Thyroid gland (tissue), 4 donors: ENCODE results near the gene EYS. TPM values are rescaled to one million over a fixed set of nuclear protein-coding genes. Genes with fewer than 3 reads are reported as not detected.
"Not testable (repeated sequence)": the region's sequence is repeated elsewhere in the genome, so short reads cannot be mapped to it uniquely, and the experiment has no call there.

Experiments used
- DNase-seq, 2 donors: peaks; one replicate each; pipeline ENCODE4 v3.0.0-alpha.2; 2019
- H3K27ac ChIP-seq, 3 donors: fragments of 200-600 bp; sonication (generic); 1 replicate in 2 of 3; 2 replicates in 1 of 3; pipeline ENCODE4 v1.5.1; 2016 to 2019; ENCODE audit warnings: mild to moderate bottlenecking in 1 of 3, moderate library complexity in 1 of 3
- H3K27me3 ChIP-seq: fragments of 200-600 bp; sonication (generic); one replicate; pipeline ENCODE4 v1.5.1; 2019
- H3K36me3 ChIP-seq, 2 donors: fragments of 200-600 bp; sonication (generic); one replicate each; pipeline ENCODE4 v1.5.1; 2016 to 2019
- H3K4me1 ChIP-seq, 2 donors: fragments of 200-600 bp; sonication (generic); one replicate each; pipeline ENCODE4 v1.5.1; 2017 to 2019
- H3K4me3 ChIP-seq, 3 donors: fragments of 200-600 bp; sonication (generic); replicated peaks in 1 of 3; 1 replicate in 2 of 3; 2 replicates in 1 of 3; pipeline ENCODE4 v1.5.1; 2016; ENCODE audit warnings: mild to moderate bottlenecking in 1 of 3
- H3K9me3 ChIP-seq: fragments of 200-600 bp; sonication (generic); one replicate; pipeline ENCODE4 v1.5.1; 2017
- CTCF ChIP-seq, 6 experiments: fragments of 200-600 bp in 3 of 6; fragments of 450-650 bp in 3 of 6; sonication (generic) in 3 of 6; IDR thresholded peaks; one replicate each; pipeline ENCODE4 v1.5.1; 2016 to 2019; ENCODE audit warnings: antibody characterized with exemption in 6 of 6, mild to moderate bottlenecking in 2 of 6, inconsistent platforms in 1 of 6, moderate library complexity in 1 of 6
- POLR2A ChIP-seq, 2 donors: fragments of 450-650 bp; IDR thresholded peaks; one replicate each; pipeline ENCODE4 v1.6.1; 2017; ENCODE audit warnings: antibody characterized with exemption in 2 of 2, mild to moderate bottlenecking in 2 of 2, moderate library complexity in 1 of 2
- WGBS, 2 donors: methylation state at CpG; one replicate each; pipeline ENCODE4 v1.1.5; 2017; 5-methylcytosine and 5-hydroxymethylcytosine counted together
- intact Hi-C: fragments of 100-400 bp; cut with DNase I; formaldehyde crosslinking; loops from one replicate; pipeline ENCODE4 v1.15.1; 2023
- total RNA-seq, 4 donors: library from RNA; depleted of rRNA; stranded (reverse); fragments of >200 nt; gene quantifications; one replicate each; pipeline ENCODE4 v1.2.3, GENCODE V29; 2016

EYS gene
- total RNA-seq, 4 donors from 2014 or later: not detected

GRCh38 chr6:64250126-64250525 lies 1456.9 kb downstream of the EYS start:
- 77 to 90% methylated on average over 3 of the region's 3 CpGs for WGBS, 2 donors

GRCh38 chr6:64249115-64249514 lies 1457.9 kb downstream of the EYS start:
- 89 to 90% methylated on average over 1 of the region's 1 CpG for WGBS, 2 donors
- H3K4me3 ChIP-seq: no peak overlapping the region
- no peaks in the 10 kb centered on the region for H3K4me1 ChIP-seq
- intact Hi-C loops: no loop called here
- no peak overlapping the region for H3K27ac ChIP-seq
- H3K27me3 ChIP-seq: no peaks in the 10 kb centered on the region
- H3K36me3 ChIP-seq: no peaks in the 10 kb centered on the region
- H3K9me3 ChIP-seq: no peaks in the 10 kb centered on the region
- no peak for DNase-seq
- TF ChIP-seq POLR2A (IDR thresholded peaks at IDR 0.05) (no peak), CTCF (IDR thresholded peaks at IDR 0.05) (no peak)

More at GRCh38 chr6:64250126-64250525, 1456.9 kb downstream of the EYS start:
- TF ChIP-seq CTCF (IDR thresholded peaks at IDR 0.05) (no peak), POLR2A (IDR thresholded peaks at IDR 0.05) (no peak)
- no peak overlapping the region for H3K27ac ChIP-seq
- no peaks in the 10 kb centered on the region for H3K36me3 ChIP-seq
- no peaks in the 10 kb centered on the region for H3K27me3 ChIP-seq
- DNase-seq: no peak
- H3K4me1 ChIP-seq: no peaks in the 10 kb centered on the region
- intact Hi-C loops: no loop called here
- H3K9me3 ChIP-seq: no peaks in the 10 kb centered on the region
- H3K4me3 ChIP-seq: no peak overlapping the region

- H3K9me3 ChIP-seq: no peaks in the 10 kb centered on the region
- no peak for TF ChIP-seq POLR2A (IDR thresholded peaks at IDR 0.05)
- no peak for TF ChIP-seq CTCF (IDR thresholded peaks at IDR 0.05)
Measured at GRCh38 chr6:64243618-64244017, 1463.4 kb downstream of the EYS start.

GRCh38 chr6:64238908-64239307 lies 1468.1 kb downstream of the EYS start:
- H3K27me3 ChIP-seq, H3K36me3 ChIP-seq, H3K27ac ChIP-seq, H3K4me3 ChIP-seq, DNase-seq, H3K4me1 ChIP-seq, intact Hi-C loops, H3K9me3 ChIP-seq: not testable (repeated sequence)
- WGBS, 2 donors: 92 to 95% methylated on average over 2 of the region's 2 CpGs

More at GRCh38 chr6:64243618-64244017, 1463.4 kb downstream of the EYS start:
- Histone ChIP-seq H3K4me3 (no peak overlapping the region), H3K27me3 (no peaks in the 10 kb centered on the region), H3K36me3 (no peaks in the 10 kb centered on the region), H3K27ac (no peak overlapping the region), H3K4me1 (no peaks in the 10 kb centered on the region)
- intact Hi-C loops: no loop called here
- DNase-seq: no peak

- Histone ChIP-seq H3K36me3 (no peaks in the 10 kb centered on the region), H3K4me3 (no peak overlapping the region), H3K4me1 (no peaks in the 10 kb centered on the region), H3K27me3 (no peaks in the 10 kb centered on the region), H3K9me3 (no peaks in the 10 kb centered on the region), H3K27ac (no peak overlapping the region)
- TF ChIP-seq POLR2A (IDR thresholded peaks at IDR 0.05) (no peak), CTCF (IDR thresholded peaks at IDR 0.05) (no peak)
- WGBS, 2 donors: 92 to 93% methylated on average over 3 of the region's 3 CpGs
- DNase-seq: no peak
- intact Hi-C loops: no loop called here
Measured at GRCh38 chr6:64238071-64238470, 1469.0 kb downstream of the EYS start.

GRCh38 chr6:64233746-64234145 lies 1473.3 kb downstream of the EYS start:
- Histone ChIP-seq H3K4me1 (no peaks in the 10 kb centered on the region), H3K27ac (no peak overlapping the region), H3K4me3 (no peak overlapping the region), H3K27me3 (no peaks in the 10 kb centered on the region), H3K9me3 (no peaks in the 10 kb centered on the region), H3K36me3 (no peaks in the 10 kb centered on the region)
- TF ChIP-seq POLR2A (IDR thresholded peaks at IDR 0.05) (no peak), CTCF (IDR thresholded peaks at IDR 0.05) (no peak)
- no peak for DNase-seq
- 42 to 43% methylated on average over 3 of the region's 3 CpGs for WGBS, 2 donors
- intact Hi-C loops: no loop called here
